NCI-H2196 treated with DMSO at 0.1 percent for 48 hours (cell line): ENCODE measurements around the gene PCDHB9.
"Not testable (repeated sequence)": the region's sequence is repeated elsewhere in the genome, so short reads cannot be mapped to it uniquely, and the experiment has no call there.

Experiments
- DNase-seq: peaks from one replicate; lab custom pipeline; 2025; ENCODE audit not compliant: unreplicated experiment; lab: John Stamatoyannopoulos, UW

PCDHB9 gene

GRCh38 chr5:141234109-141234667, 47.2 kb downstream of the PCDHB9 start:
- no peak for DNase-seq

GRCh38 chr5:141235922-141236321, 49.0 kb downstream of the PCDHB9 start:
- not testable (repeated sequence) for DNase-seq

- DNase-seq = no peak
These were observed 49.8 kb downstream of the PCDHB9 start for GRCh38 chr5:141236516-141237313.
